GM18951 (cell line): ENCODE measurements around the gene OBSCN.

Source experiments
- POLR2A ChIP-seq: IDR thresholded peaks from 4 replicates; pipeline ENCODE4 v1.6.1; 2011; ENCODE audit warnings: mild to moderate bottlenecking; ENCODE audit not compliant: insufficient read length, insufficient read depth; ENCODE audit errors: extremely low read depth
- in situ Hi-C: fragments of 300-500 bp; cut with MboI; formaldehyde crosslinking; loops from one replicate; pipeline ENCODE4 v1.12.0; 2022; ENCODE audit warnings: low sequenced_read_pairs, mixed read lengths, inconsistent platforms; ENCODE audit not compliant: unreplicated experiment

The OBSCN gene

DNA sequence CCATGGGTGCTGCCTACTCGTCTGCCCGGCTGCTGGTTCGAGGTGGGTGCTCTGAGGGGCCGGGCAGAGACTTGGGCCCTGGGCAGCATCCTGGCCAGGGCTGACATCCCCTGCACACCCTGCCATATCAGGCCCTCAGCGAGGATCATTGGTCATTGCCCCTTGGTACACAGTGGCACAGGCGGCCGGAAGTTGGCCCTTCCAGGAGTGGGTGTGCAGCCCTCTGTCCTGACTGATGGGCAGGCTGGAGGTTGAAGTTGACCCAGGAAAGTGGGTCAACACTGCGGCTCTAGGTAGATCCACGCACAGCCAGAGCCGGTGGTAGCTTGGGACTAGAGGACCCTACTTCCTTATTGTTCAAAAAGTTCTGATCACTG, 125.9 kb downstream of the OBSCN start:
- no peak for TF ChIP-seq POLR2A
- in situ Hi-C loops: no loop called here

DNA sequence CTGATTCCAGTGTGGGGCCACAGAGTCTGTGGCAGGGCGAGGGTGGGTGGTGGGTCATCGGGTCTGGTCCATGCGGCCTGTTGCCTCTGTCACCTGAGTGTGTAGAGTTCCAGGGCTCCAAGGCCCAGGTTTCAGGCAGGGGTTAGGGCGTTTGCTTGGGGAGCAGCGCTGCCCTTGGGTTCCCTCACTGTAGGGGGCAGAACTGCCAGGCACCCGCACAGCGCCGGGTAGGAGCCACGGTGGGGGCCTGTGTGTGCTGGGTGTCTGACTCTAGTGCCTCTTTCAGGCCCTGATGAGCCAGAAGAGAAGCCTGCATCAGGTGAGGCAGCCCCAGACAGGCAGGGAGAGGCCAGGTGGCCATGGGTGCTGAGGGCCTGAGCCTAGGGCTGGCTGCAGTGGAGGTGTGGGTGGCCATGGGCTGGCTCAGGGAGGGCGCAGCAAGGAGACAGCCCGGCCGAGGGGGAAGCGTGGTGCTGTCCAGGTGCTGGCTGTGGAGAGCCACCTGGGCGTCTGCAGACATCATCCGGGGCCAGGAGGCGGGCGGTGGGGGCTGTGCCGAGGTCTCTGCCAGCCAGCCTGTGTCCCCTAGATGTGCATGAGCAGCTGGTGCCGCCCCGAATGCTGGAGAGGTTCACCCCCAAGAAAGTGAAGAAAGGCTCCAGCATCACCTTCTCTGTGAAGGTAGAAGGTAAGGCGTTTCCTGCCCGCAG, 126.5 kb downstream of the OBSCN start:
- in situ Hi-C loops: no loop called here
- no peak for TF ChIP-seq POLR2A

DNA sequence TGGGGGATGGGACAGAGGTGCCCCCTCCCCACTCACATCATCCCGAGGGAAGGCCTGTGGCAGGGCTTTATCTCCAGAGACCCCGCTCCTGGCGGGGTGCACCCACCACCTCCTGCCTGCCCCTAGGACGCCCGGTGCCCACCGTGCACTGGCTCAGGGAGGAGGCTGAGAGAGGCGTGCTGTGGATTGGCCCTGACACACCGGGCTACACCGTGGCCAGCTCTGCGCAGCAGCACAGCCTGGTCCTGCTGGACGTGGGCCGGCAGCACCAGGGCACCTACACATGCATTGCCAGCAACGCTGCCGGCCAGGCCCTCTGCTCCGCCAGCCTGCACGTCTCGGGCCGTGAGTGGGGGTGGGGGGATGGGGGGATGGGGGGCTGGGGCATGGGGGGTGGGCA, 127.1 kb downstream of the OBSCN start:
- TF ChIP-seq POLR2A: no peak

DNA sequence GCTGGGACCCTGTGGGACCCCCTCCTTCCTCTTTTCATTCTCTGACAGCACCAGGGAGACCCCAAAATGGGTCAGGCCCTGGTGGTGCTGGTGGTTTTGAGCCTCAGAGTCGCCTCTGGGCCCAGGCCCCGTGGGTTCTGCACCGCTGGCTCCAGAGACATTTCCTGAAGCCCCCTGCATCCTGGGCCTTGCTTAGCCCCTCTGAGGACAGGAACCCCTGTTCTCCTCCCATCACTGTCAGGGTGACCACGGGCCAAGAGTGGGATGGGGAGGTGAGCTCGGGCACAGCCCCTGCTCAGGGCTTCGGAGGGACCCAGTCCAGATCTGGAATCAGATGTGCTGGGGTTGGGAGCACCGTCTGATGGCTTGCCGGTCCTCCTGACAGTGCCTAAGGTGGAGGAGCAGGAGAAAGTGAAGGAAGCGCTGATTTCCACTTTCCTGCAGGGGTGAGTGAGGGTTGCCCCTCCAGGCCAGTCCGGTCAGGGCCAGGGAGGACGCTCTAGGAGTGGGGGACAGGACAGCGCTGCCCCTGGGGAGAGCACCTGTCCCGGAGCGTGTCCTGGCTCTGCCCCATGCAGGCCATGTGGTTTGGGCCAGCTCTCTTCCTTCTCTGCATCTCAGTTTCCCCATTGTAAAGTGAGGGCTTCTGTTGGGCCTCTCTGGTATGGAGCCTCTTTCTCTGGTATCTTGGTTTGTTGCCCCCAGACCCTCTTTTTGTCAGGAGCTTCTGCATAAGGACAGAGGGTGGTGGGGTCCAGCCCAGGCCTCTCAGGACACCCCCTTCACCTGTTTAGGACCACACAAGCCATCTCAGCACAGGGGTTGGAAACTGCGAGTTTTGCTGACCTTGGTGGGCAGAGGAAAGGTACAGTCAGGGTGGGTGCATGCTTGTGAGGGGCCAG, 127.8 kb downstream of the OBSCN start:
- in situ Hi-C loops: no loop called here

More for the DNA sequence above, 127.1 kb downstream of the OBSCN start:
- in situ Hi-C loops: no loop called here

DNA sequence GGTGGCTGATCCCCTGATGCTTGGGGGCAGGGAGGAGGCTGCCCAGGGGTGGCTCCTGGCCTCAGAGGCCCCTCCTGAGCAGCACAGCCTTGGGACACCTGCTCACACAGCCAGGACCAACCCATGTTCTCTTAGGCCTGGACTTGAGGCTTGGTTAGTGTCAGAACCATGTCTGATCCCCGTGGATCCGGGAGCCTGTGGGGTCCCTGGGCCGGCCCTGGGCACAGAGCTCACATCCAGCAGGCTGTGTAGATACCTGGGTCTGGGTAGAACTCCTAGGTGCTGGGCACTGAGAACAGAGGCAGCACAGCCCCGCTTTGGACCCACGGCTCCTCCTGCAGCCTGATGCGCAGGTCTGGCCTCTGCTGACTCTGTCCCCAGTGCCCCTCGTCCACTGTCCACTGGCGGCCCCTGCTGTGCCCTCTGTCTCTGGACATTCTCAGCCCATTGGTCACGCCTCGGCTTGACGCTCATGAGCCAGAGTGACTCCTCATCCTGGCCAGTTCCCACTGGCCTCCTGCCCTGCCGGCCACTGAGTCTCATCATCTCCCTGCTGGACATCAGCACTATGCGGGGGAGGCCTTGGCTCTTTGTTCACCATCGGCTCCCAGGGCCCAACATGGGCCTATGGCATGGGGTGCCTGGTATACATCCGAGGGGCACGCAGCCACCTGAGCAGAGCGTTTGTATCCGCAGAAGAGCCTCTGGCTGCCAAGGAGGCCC, 128.6 kb downstream of the OBSCN start:
- in situ Hi-C loops: no loop called here

More for the DNA sequence above, 127.8 kb downstream of the OBSCN start:
- no peak for TF ChIP-seq POLR2A

DNA sequence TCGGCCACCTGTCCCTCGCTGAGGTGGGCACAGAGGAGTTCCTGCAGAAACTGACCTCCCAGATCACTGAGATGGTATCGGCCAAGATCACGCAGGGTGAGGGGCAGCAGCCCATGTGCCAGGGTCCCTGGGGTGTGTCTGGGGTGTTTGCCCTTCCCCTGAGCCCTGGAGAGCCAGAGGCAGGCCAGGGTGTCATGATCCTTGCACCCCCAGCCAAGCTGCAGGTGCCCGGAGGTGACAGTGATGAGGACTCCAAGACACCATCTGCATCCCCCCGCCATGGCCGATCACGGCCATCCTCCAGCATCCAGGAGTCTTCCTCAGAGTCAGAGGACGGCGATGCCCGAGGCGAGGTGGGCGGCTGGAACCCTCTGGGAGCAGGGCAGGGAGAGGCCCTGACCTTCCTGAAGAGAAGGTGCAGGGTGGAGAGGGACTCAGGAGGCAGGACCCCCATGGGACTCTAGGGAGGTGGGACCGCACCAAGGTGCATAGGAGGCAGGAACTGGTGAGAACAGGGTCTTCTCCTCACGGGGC, 129.3 kb downstream of the OBSCN start:
- no peak for TF ChIP-seq POLR2A
- in situ Hi-C loops: no loop called here

More for the DNA sequence above, 128.6 kb downstream of the OBSCN start:
- no peak for TF ChIP-seq POLR2A

- TF ChIP-seq POLR2A: no peak
- in situ Hi-C loops: no loop called here
Measured at GRCh38 chr1:228337711-228338520, 130.1 kb downstream of the OBSCN start.

GRCh38 chr1:228338521-228339051, 130.7 kb downstream of the OBSCN start:
- TF ChIP-seq POLR2A: no peak
- in situ Hi-C loops: no loop called here

DNA sequence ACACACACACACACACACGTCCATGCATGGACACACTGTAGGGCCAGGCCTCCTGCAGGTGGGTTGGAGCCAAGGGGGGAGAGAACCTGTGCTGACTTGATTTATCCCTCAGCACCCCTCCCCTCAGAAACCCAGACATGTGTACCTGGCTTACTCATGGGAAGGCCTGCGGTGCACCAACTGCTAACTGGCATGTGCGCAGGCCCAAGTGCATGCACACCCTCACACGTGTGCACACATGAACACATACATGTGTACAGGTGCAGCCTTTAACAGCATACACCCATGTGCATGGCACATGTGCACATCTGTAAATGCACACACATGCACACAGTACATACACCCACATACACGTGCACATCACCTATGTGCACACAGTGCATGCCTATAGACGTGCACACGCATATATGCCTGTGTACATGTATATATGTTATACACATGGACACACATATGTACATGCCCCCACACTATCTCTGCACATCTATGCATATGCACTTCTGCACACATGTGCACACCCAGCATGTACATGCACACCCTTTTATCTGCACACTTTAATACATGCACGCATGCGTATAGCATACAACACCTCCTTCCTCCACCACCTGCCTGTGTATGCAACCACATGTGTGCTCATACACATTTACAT, 131.3 kb downstream of the OBSCN start:
- TF ChIP-seq POLR2A: no peak
- in situ Hi-C loops: no loop called here

DNA sequence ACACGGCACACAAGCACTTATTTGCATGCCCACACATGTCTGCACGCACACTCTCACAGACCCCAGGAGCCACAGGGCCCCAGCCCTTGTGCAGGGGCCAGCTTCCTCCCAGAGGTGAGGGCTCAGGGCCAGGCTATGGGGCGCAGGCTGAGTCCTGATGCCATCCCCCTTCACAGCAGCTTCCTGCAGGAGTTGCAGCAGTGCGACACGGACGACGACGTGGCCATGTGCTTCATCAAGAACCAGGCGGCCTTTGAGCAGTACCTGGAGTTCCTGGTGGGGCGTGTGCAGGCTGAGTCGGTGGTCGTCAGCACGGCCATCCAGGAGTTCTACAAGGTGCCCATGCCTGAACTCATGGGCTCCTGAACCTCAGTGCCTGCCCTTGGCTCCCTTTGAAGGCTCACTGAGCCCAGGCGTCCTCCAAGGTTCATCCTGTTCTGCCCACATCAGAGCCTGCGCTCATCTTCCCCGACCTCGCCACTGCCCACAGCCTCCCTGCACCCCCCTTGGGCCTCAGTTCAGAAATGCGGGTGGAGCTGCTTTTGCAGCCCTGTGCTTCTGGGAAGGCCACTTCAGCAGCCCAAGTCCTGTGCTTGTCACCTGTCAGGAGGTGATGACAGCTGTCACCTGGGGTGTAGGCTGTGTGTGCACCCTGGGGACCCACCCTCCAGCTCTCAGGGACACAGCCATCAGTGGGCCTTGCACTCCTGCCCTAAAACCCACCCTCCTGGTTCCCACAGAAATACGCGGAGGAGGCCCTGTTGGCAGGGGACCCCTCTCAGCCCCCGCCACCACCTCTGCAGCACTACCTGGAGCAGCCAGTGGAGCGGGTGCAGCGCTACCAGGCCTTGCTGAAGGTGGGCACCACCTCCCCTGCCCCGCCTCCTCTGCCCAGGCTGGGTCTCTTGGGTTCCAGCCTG, 132.2 kb downstream of the OBSCN start:
- in situ Hi-C loops: no loop called here
- no peak for TF ChIP-seq POLR2A
